H9 (cell line): ENCODE data around the gene YY2. TPM values are rescaled to one million over a fixed set of nuclear protein-coding genes. Genes with fewer than 3 reads are reported as not detected.

ENCODE experiments used
- DNase-seq: peaks from one replicate; pipeline ENCODE4 v3.0.0-alpha.2; 2017
- H2AFZ ChIP-seq: one replicate; pipeline ENCODE4 v1.6.1; 2013; ENCODE audit warnings: mild to moderate bottlenecking, low read length, control low read depth, moderate library complexity
- H2AK5ac ChIP-seq: 2 replicates; pipeline ENCODE4 v1.6.1; 2013; ENCODE audit warnings: low read length, control low read depth, mixed read lengths; ENCODE audit not compliant: insufficient read length
- H2BK120ac ChIP-seq: one replicate; pipeline ENCODE4 v1.6.1; 2013; ENCODE audit warnings: low read depth, mild to moderate bottlenecking, low read length, control low read depth, inconsistent platforms; ENCODE audit not compliant: poor library complexity, severe bottlenecking
- H2BK12ac ChIP-seq: 2 replicates; pipeline ENCODE4 v1.6.1; 2013; ENCODE audit warnings: low read length, control low read depth, mixed read lengths, low read depth; ENCODE audit not compliant: insufficient read length
- H2BK15ac ChIP-seq: 2 replicates; pipeline ENCODE4 v1.6.1; 2013; ENCODE audit warnings: low read depth, low read length, control low read depth
- H2BK20ac ChIP-seq: one replicate; pipeline ENCODE4 v1.6.1; 2013; ENCODE audit warnings: low read depth, mild to moderate bottlenecking, low read length, control low read depth, inconsistent platforms; ENCODE audit not compliant: poor library complexity, severe bottlenecking
- H2BK5ac ChIP-seq: 2 replicates; pipeline ENCODE4 v1.6.1; 2013; ENCODE audit warnings: low read length, control low read depth, mixed read lengths; ENCODE audit not compliant: insufficient read length
- H3K14ac ChIP-seq: 2 replicates; pipeline ENCODE4 v1.6.1; 2013; ENCODE audit warnings: low read length, control low read depth; ENCODE audit not compliant: insufficient read depth
- H3K18ac ChIP-seq: 2 replicates; pipeline ENCODE4 v1.6.1; 2013; ENCODE audit warnings: low read depth, mild to moderate bottlenecking, mixed read lengths, low read length, control low read depth; ENCODE audit not compliant: insufficient read length
- H3K23ac ChIP-seq: 2 replicates; pipeline ENCODE4 v1.6.1; 2013; ENCODE audit warnings: low read length, control low read depth, mixed read lengths, low read depth; ENCODE audit not compliant: insufficient read length
- H3K23me2 ChIP-seq: 2 replicates; pipeline ENCODE4 v1.6.1; 2013; ENCODE audit warnings: low read depth, mild to moderate bottlenecking, mixed read lengths, low read length, control low read depth; ENCODE audit not compliant: insufficient read length, poor library complexity, severe bottlenecking
- H3K27ac ChIP-seq: 2 replicates; pipeline ENCODE4 v1.5.1; 2013; ENCODE audit warnings: low read length, control low read depth, mixed read lengths, low read depth; ENCODE audit not compliant: insufficient read length
- H3K27me3 ChIP-seq: 2 replicates; pipeline ENCODE4 v1.6.1; 2013; ENCODE audit warnings: low read length, control low read depth, inconsistent platforms; ENCODE audit not compliant: insufficient read depth
- H3K4ac ChIP-seq: 2 replicates; pipeline ENCODE4 v1.6.1; 2013; ENCODE audit warnings: low read depth, mild to moderate bottlenecking, control low read depth, inconsistent platforms, low read length, moderate library complexity
- H3K4me1 ChIP-seq: 2 replicates; pipeline ENCODE4 v1.6.1; 2013; ENCODE audit warnings: low read length, control low read depth, inconsistent platforms; ENCODE audit not compliant: insufficient read depth
- H3K4me2 ChIP-seq: 2 replicates; pipeline ENCODE4 v1.6.1; 2013; ENCODE audit warnings: low read length, control low read depth, mixed read lengths; ENCODE audit not compliant: insufficient read length, insufficient read depth
- H3K56ac ChIP-seq: 2 replicates; pipeline ENCODE4 v1.6.1; 2013; ENCODE audit warnings: low read depth, mild to moderate bottlenecking, mixed read lengths, low read length, control low read depth; ENCODE audit not compliant: insufficient read length
- H3K79me1 ChIP-seq: 2 replicates; pipeline ENCODE4 v1.6.1; 2013; ENCODE audit warnings: low read depth, mild to moderate bottlenecking, moderate library complexity, low read length, control low read depth, inconsistent platforms; ENCODE audit not compliant: insufficient read depth, poor library complexity, severe bottlenecking
- H3K79me2 ChIP-seq: 2 replicates; pipeline ENCODE4 v1.6.1; 2013; ENCODE audit warnings: low read length, control low read depth, inconsistent platforms; ENCODE audit not compliant: insufficient read depth
- H3K9ac ChIP-seq: 2 replicates; pipeline ENCODE4 v1.6.1; 2013; ENCODE audit warnings: low read length, control low read depth, mixed read lengths; ENCODE audit not compliant: insufficient read length; ENCODE audit errors: extremely low read depth
- H3K9me3 ChIP-seq: one replicate; pipeline ENCODE4 v1.6.1; 2013; ENCODE audit warnings: low read depth, low read length, inconsistent platforms; ENCODE audit not compliant: control insufficient read depth
- H3T11ph ChIP-seq: one replicate; pipeline ENCODE4 v1.6.1; 2013; ENCODE audit warnings: mild to moderate bottlenecking, low read length, control low read depth, inconsistent platforms
- H4K20me1 ChIP-seq: one replicate; pipeline ENCODE4 v1.6.1; 2013; ENCODE audit not compliant: control insufficient read depth, insufficient read length, insufficient read depth
- H4K5ac ChIP-seq: 2 replicates; pipeline ENCODE4 v1.6.1; 2013; ENCODE audit warnings: low read depth, mild to moderate bottlenecking, mixed read lengths, low read length, control low read depth; ENCODE audit not compliant: insufficient read length
- H4K8ac ChIP-seq: replicated peaks from 2 replicates; pipeline ENCODE4 v1.6.1; 2013; ENCODE audit warnings: low read length, control low read depth, mixed read lengths, low read depth; ENCODE audit not compliant: insufficient read length
- H4K91ac ChIP-seq: 2 replicates; pipeline ENCODE4 v1.6.1; 2013; ENCODE audit warnings: low read depth, mild to moderate bottlenecking, moderate library complexity, mixed read lengths, low read length, control low read depth; ENCODE audit not compliant: insufficient read length
- H3K27ac Mint-ChIP-seq, 3 experiments: 2 replicates in 2 of 3; 3 replicates in 1 of 3; pipeline ENCODE4 v1.8.0; 2020 to 2021; ENCODE audit warnings: mixed read lengths in 3 of 3, mild to moderate bottlenecking in 1 of 3, moderate library complexity in 1 of 3
- H3K27me3 Mint-ChIP-seq: 2 replicates; pipeline ENCODE4 v1.8.0; 2021; ENCODE audit warnings: low read depth, mild to moderate bottlenecking, moderate library complexity, mixed read lengths
- H3K36me3 Mint-ChIP-seq, 3 experiments: 2 replicates in 2 of 3; 3 replicates in 1 of 3; pipeline ENCODE4 v1.8.0; 2020 to 2021; ENCODE audit warnings: low read depth in 3 of 3, mixed read lengths in 3 of 3; ENCODE audit not compliant: insufficient read depth in 1 of 3
- H3K4me1 Mint-ChIP-seq, 2 experiments: 2 replicates each; pipeline ENCODE4 v1.8.0; 2020; ENCODE audit warnings: mixed read lengths in 2 of 2
- H3K4me3 Mint-ChIP-seq, 2 experiments: 2 replicates in 1 of 2; 3 replicates in 1 of 2; pipeline ENCODE4 v1.8.0; 2020 to 2021; ENCODE audit warnings: mild to moderate bottlenecking in 2 of 2, mixed read lengths in 2 of 2, moderate library complexity in 1 of 2
- H3K9me3 Mint-ChIP-seq, 2 experiments: 2 replicates in 1 of 2; 3 replicates in 1 of 2; pipeline ENCODE4 v1.8.0; 2020; ENCODE audit warnings: mild to moderate bottlenecking in 2 of 2, mixed read lengths in 2 of 2, moderate library complexity in 1 of 2
- WGBS: extraction: QIAGEN DNeasy Blood & Tissue Kit; methylation state at CpG from one replicate; pipeline ENCODE4 v1.1.7; 2013; ENCODE audit warnings: missing lambda C conversion rate, low lambda C conversion rate, mixed read lengths; ENCODE audit not compliant: insufficient read length; ENCODE audit errors: extremely low coverage; 5-methylcytosine and 5-hydroxymethylcytosine counted together
- total RNA-seq: library from RNA; stranded (reverse); gene quantifications from 2 replicates; pipeline ENCODE4 v1.2.1, GENCODE V29; 2021
- TF ChIP-seq, protein P1 (sequence below): fragments of 200-600 bp; sonication (generic); conservative IDR thresholded peaks from 3 replicates; pipeline ENCODE4 v1.8.0; 2021; ENCODE audit warnings: antibody characterized with exemption, mild to moderate bottlenecking

YY2 gene
- total RNA-seq, 1 experiment from 2014 or later, result 1.8 TPM

- Histone ChIP-seq H2AFZ (no peak overlapping the region), H2BK20ac (no peak overlapping the region), H2AK5ac (no peak overlapping the region), H3K4me2 (no peak overlapping the region), H2BK15ac (no peak overlapping the region), H3K18ac (no peak overlapping the region), H2BK120ac (no peak overlapping the region), H3K9ac (no peak overlapping the region), H3K4ac (no peak overlapping the region), H3K27ac (no peak overlapping the region), H2BK5ac (no peak overlapping the region), H4K91ac (no peak overlapping the region), H3K9me3 (no peaks in the 10 kb centered on the region), H4K20me1 (no peaks in the 10 kb centered on the region), H3K4me1 (no peaks in the 10 kb centered on the region), H3K14ac (no peak overlapping the region), H3K23ac (no peak overlapping the region), H3K79me2 (no peaks in the 10 kb centered on the region), H4K8ac (no peak overlapping the region), H3K79me1 (no peaks in the 10 kb centered on the region), H3K27me3 (no peaks in the 10 kb centered on the region), H2BK12ac (no peak overlapping the region), H3K23me2 (no peaks in the 10 kb centered on the region), H4K5ac (no peak overlapping the region), H3K56ac (no peak overlapping the region), H3T11ph (no peak overlapping the region)
- no peak overlapping the region for H3K27ac Mint-ChIP-seq
- no CpG with 5 or more reads among the region's 1 CpG for WGBS
- H3K4me3 Mint-ChIP-seq, result no peak overlapping the region
- H3K9me3 Mint-ChIP-seq, result peaks cover 0 to 19% of the 10 kb centered on the region in 2 experiments; a peak in 4 of 5 replicates
- TF ChIP-seq, protein P1, sequence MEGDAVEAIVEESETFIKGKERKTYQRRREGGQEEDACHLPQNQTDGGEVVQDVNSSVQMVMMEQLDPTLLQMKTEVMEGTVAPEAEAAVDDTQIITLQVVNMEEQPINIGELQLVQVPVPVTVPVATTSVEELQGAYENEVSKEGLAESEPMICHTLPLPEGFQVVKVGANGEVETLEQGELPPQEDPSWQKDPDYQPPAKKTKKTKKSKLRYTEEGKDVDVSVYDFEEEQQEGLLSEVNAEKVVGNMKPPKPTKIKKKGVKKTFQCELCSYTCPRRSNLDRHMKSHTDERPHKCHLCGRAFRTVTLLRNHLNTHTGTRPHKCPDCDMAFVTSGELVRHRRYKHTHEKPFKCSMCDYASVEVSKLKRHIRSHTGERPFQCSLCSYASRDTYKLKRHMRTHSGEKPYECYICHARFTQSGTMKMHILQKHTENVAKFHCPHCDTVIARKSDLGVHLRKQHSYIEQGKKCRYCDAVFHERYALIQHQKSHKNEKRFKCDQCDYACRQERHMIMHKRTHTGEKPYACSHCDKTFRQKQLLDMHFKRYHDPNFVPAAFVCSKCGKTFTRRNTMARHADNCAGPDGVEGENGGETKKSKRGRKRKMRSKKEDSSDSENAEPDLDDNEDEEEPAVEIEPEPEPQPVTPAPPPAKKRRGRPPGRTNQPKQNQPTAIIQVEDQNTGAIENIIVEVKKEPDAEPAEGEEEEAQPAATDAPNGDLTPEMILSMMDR, result no peak
- H3K36me3 Mint-ChIP-seq, result no peaks in the 10 kb centered on the region
- no peaks in the 10 kb centered on the region for H3K27me3 Mint-ChIP-seq
- no peaks in the 10 kb centered on the region; a peak in 1 of 4 replicates for H3K4me1 Mint-ChIP-seq
- no peak for DNase-seq
These were observed 7.5 kb downstream of the YY2 start for GRCh38 chrX:21863241-21863640.
